ENCODE data around the gene KCNK2. TPM values are rescaled to one million over a fixed set of nuclear protein-coding genes. Genes with fewer than 3 reads are reported as not detected.

KCNK2 gene
- total RNA-seq, 1 experiment from 2014 or later: 0.44 TPM

DNA sequence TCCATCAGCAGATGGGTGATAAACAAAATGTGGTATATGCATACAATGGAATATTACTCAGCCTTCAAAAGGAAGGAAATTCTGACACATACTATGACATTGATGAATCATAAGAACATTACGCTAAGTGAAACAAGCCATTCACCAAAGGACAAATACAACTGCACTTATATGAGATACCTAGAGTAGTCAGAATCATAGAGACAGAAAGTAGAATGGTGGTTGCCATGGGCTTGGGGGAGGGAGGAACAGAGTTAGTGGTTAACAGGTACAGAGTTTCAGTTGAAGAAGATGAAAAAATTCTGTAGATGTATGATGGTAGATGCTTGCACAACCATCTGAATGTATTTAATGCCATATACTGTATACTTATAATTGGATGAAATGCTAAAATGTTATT is 39.1 kb upstream of the KCNK2 start:
- Histone ChIP-seq H4K5ac (ENCODE audit: insufficient read length, low read depth, low read length) (no peak overlapping the region), H3K27me3 (ENCODE audit: insufficient read depth, low read length) (no peaks in the 10 kb centered on the region)

More for the DNA sequence above, 39.1 kb upstream of the KCNK2 start:
- no peak overlapping the region for H2BK120ac ChIP-seq (ENCODE audit: low read depth, low read length, poor library complexity, severe bottlenecking)
- no CpG with 5 or more reads among the region's 1 CpG for WGBS (ENCODE audit: extremely low coverage, insufficient read length, low lambda C conversion rate)
- H3K79me1 ChIP-seq (ENCODE audit: insufficient read depth, low read depth, low read length, poor library complexity, severe bottlenecking): no peaks in the 10 kb centered on the region
- H3K23ac ChIP-seq (ENCODE audit: insufficient read length, low read depth, low read length): no peak overlapping the region
- H3K27me3 Mint-ChIP-seq (ENCODE audit: low read depth): no peaks in the 10 kb centered on the region
- no peaks in the 10 kb centered on the region for H3K36me3 Mint-ChIP-seq (ENCODE audit: insufficient read depth in 1 of 3, low read depth in 3 of 3)
- H4K91ac ChIP-seq (ENCODE audit: insufficient read length, low read depth, low read length): no peak overlapping the region
- no peak overlapping the region for H3K56ac ChIP-seq (ENCODE audit: insufficient read length, low read depth, low read length)
- H2BK15ac ChIP-seq (ENCODE audit: low read depth, low read length): no peak overlapping the region
- H3K4me2 ChIP-seq (ENCODE audit: insufficient read depth, insufficient read length, low read length): no peak overlapping the region
- H3K4me1 ChIP-seq (ENCODE audit: insufficient read depth, low read length): no peaks in the 10 kb centered on the region; the same call in 1 of the 2 replicates
- H3K4me3 Mint-ChIP-seq: no peak overlapping the region
- no peak overlapping the region for H3K4ac ChIP-seq (ENCODE audit: low read depth, low read length)
- no peak overlapping the region for H3K18ac ChIP-seq (ENCODE audit: insufficient read length, low read depth, low read length)
- H3K27ac Mint-ChIP-seq: no peak overlapping the region
- no peak overlapping the region for H3K27ac ChIP-seq (ENCODE audit: insufficient read length, low read depth, low read length)
- H3K9me3 ChIP-seq (ENCODE audit: control insufficient read depth, low read depth, low read length): no peaks in the 10 kb centered on the region
- H2BK12ac ChIP-seq (ENCODE audit: insufficient read length, low read depth, low read length): no peak overlapping the region
- H3T11ph ChIP-seq (ENCODE audit: low read length): no peak overlapping the region
- H3K23me2 ChIP-seq (ENCODE audit: insufficient read length, low read depth, low read length, poor library complexity, severe bottlenecking): no peaks in the 10 kb centered on the region
- H3K4me1 Mint-ChIP-seq: peaks cover 17 to 23% of the 10 kb centered on the region in 2 experiments
- no peak for DNase-seq
- no peak for TF ChIP-seq CTCF (conservative IDR thresholded peaks at IDR 0.05)
- no peak overlapping the region for H2AK5ac ChIP-seq (ENCODE audit: insufficient read length, low read length)
- no peak overlapping the region for H3K14ac ChIP-seq (ENCODE audit: insufficient read depth, low read length)
- H3K79me2 ChIP-seq (ENCODE audit: insufficient read depth, low read length): no peaks in the 10 kb centered on the region
- no peak overlapping the region for H3K9ac ChIP-seq (ENCODE audit: extremely low read depth, insufficient read length, low read length)
- no peak overlapping the region for H4K8ac ChIP-seq (replicated peaks; ENCODE audit: insufficient read length, low read depth, low read length)
- no peak overlapping the region for H2BK20ac ChIP-seq (ENCODE audit: low read depth, low read length, poor library complexity, severe bottlenecking)
- H2BK5ac ChIP-seq (ENCODE audit: insufficient read length, low read length): no peak overlapping the region
- no peaks in the 10 kb centered on the region for H3K9me3 Mint-ChIP-seq
- no peaks in the 10 kb centered on the region for H4K20me1 ChIP-seq (ENCODE audit: control insufficient read depth, insufficient read depth, insufficient read length)
- no peak overlapping the region for H2AFZ ChIP-seq (ENCODE audit: low read length)
